Nephron (organoid): ENCODE results near the gene FANCI.

Experiments
- H3K27ac Mint-ChIP-seq, 3 experiments: 2 replicates each; pipeline ENCODE4 v1.8.0; 2020; ENCODE audit warnings: mixed read lengths in 3 of 3, mild to moderate bottlenecking in 2 of 3, moderate library complexity in 1 of 3
- H3K27me3 Mint-ChIP-seq: 2 replicates; pipeline ENCODE4 v1.8.0; 2021; ENCODE audit warnings: low read depth, mild to moderate bottlenecking, moderate library complexity, mixed read lengths
- H3K36me3 Mint-ChIP-seq: 2 replicates; pipeline ENCODE4 v1.8.0; 2020; ENCODE audit warnings: low read depth, mixed read lengths
- H3K4me1 Mint-ChIP-seq: 2 replicates; pipeline ENCODE4 v1.8.0; 2020; ENCODE audit warnings: mixed read lengths
- H3K4me3 Mint-ChIP-seq, 3 experiments: 2 replicates each; pipeline ENCODE4 v1.8.0; 2020; ENCODE audit warnings: mild to moderate bottlenecking in 3 of 3, mixed read lengths in 3 of 3, moderate library complexity in 2 of 3
- H3K9me3 Mint-ChIP-seq: 2 replicates; pipeline ENCODE4 v1.8.0; 2020; ENCODE audit warnings: mixed read lengths
- CTCF ChIP-seq, 3 experiments: fragments of 200-600 bp; sonication (generic); IDR thresholded peaks; one replicate each; pipeline ENCODE4 v1.5.0; 2021; ENCODE audit warnings: antibody characterized with exemption in 3 of 3; ENCODE audit not compliant: unreplicated experiment in 3 of 3

Gene FANCI

GRCh38 chr15:89323825-89324224 lies 80.0 kb downstream of the FANCI start:
- TF ChIP-seq CTCF (IDR thresholded peaks at IDR 0.05; ENCODE audit: unreplicated experiment in 3 of 3): no peak
- H3K27me3 Mint-ChIP-seq: no peaks in the 10 kb centered on the region
- H3K4me1 Mint-ChIP-seq: no peaks in the 10 kb centered on the region
- no peaks in the 10 kb centered on the region for H3K9me3 Mint-ChIP-seq
- H3K27ac Mint-ChIP-seq: no peak overlapping the region
- no peak overlapping the region for H3K4me3 Mint-ChIP-seq
- peaks cover 76% of the 10 kb centered on the region for H3K36me3 Mint-ChIP-seq

- Mint-ChIP-seq H3K27ac (no peak overlapping the region), H3K36me3 (peaks cover 77% of the 10 kb centered on the region), H3K27me3 (no peaks in the 10 kb centered on the region), H3K4me3 (no peak overlapping the region), H3K9me3 (no peaks in the 10 kb centered on the region), H3K4me1 (peaks cover 5% of the 10 kb centered on the region)
- no peak for TF ChIP-seq CTCF (IDR thresholded peaks at IDR 0.05; ENCODE audit: unreplicated experiment in 3 of 3)
These were observed 81.4 kb downstream of the FANCI start for GRCh38 chr15:89325039-89325803.

GRCh38 chr15:89326316-89326715 lies 82.5 kb downstream of the FANCI start:
- Mint-ChIP-seq H3K27ac (no peak overlapping the region), H3K36me3 (peaks cover 81% of the 10 kb centered on the region), H3K27me3 (no peaks in the 10 kb centered on the region), H3K4me1 (peaks cover 16% of the 10 kb centered on the region), H3K9me3 (no peaks in the 10 kb centered on the region), H3K4me3 (no peak overlapping the region)
- TF ChIP-seq CTCF (IDR thresholded peaks at IDR 0.05; ENCODE audit: unreplicated experiment in 3 of 3): no peak

GRCh38 chr15:89327113-89327512 lies 83.3 kb downstream of the FANCI start:
- Mint-ChIP-seq H3K27me3 (no peaks in the 10 kb centered on the region), H3K36me3 (peaks cover 83% of the 10 kb centered on the region), H3K4me3 (no peak overlapping the region), H3K9me3 (no peaks in the 10 kb centered on the region), H3K27ac (no peak overlapping the region), H3K4me1 (peaks cover 24% of the 10 kb centered on the region)
- TF ChIP-seq CTCF (IDR thresholded peaks at IDR 0.05; ENCODE audit: unreplicated experiment in 3 of 3): no peak

- Mint-ChIP-seq H3K27me3 (no peaks in the 10 kb centered on the region), H3K4me1 (peaks cover 33% of the 10 kb centered on the region), H3K36me3 (peaks cover 80% of the 10 kb centered on the region), H3K27ac (no peak overlapping the region), H3K4me3 (no peak overlapping the region), H3K9me3 (no peaks in the 10 kb centered on the region)
- TF ChIP-seq CTCF (IDR thresholded peaks at IDR 0.05; ENCODE audit: unreplicated experiment in 3 of 3): no peak
These were observed 84.8 kb downstream of the FANCI start for GRCh38 chr15:89328398-89329254.
